K562 (cell line): ENCODE measurements around the gene MARK2. TPM values are rescaled to one million over a fixed set of nuclear protein-coding genes. Genes with fewer than 3 reads are reported as not detected.

Experiments used
- CTCF ChIP-seq, 3 experiments: IDR thresholded peaks in 2 of 3; conservative IDR thresholded peaks in 1 of 3; 2 replicates each; pipeline ENCODE4 v1.5.1; 2011 to 2012; ENCODE audit warnings: low read length in 3 of 3, mild to moderate bottlenecking in 3 of 3, control low read depth in 2 of 3, improper control_type of control experiment in 1 of 3, inconsistent platforms in 1 of 3, low read depth in 1 of 3, mixed read lengths in 1 of 3, moderate library complexity in 1 of 3; ENCODE audit not compliant: insufficient read depth in 2 of 3
- KLF13 ChIP-seq: fragments of 450-650 bp; IDR thresholded peaks from 2 replicates; pipeline ENCODE4 v1.6.1; 2016; ENCODE audit warnings: missing genetic modification characterization, low read depth, mild to moderate bottlenecking, missing compliant biosample characterization, moderate library complexity, borderline replicate concordance
- MNT ChIP-seq, 2 experiments: fragments of 450-650 bp; conservative IDR thresholded peaks; 2 replicates each; pipeline ENCODE4 v1.6.1; 2017; ENCODE audit warnings: mild to moderate bottlenecking in 2 of 2, moderate library complexity in 2 of 2
- ZBTB40 ChIP-seq, 2 experiments: fragments of 450-650 bp in 1 of 2; sonication (generic) in 1 of 2; formaldehyde crosslinking in 1 of 2; IDR thresholded peaks; 2 replicates each; pipeline versions ENCODE4 v1.7.1 to v1.9.0; 2016 to 2022; ENCODE audit warnings: inconsistent platforms in 1 of 2, mild to moderate bottlenecking in 1 of 2, missing genetic modification reagents in 1 of 2
- ZBTB7A ChIP-seq: IDR thresholded peaks from 2 replicates; pipeline ENCODE4 v1.6.1; 2011; ENCODE audit warnings: low read depth, mild to moderate bottlenecking, low read length, moderate library complexity, borderline replicate concordance; ENCODE audit not compliant: control insufficient read depth
- ZNF239 ChIP-seq: fragments of 250-450 bp; sonication (Bioruptor Pico); IDR thresholded peaks from 2 replicates; pipeline ENCODE4 v1.4.0; 2020; ENCODE audit warnings: mild to moderate bottlenecking
- ZNF3 ChIP-seq: fragments of 250-450 bp; sonication (Bioruptor Pico); IDR thresholded peaks from 2 replicates; pipeline ENCODE4 v1.5.0; 2021; ENCODE audit warnings: mild to moderate bottlenecking, moderate library complexity
- ZNF592 ChIP-seq: fragments of 450-650 bp; IDR thresholded peaks from 2 replicates; pipeline ENCODE4 v1.6.1; 2017; ENCODE audit warnings: antibody characterized with exemption, mild to moderate bottlenecking
- ZNF780A ChIP-seq: fragments of 250-450 bp; sonication (Bioruptor Pico); IDR thresholded peaks from 2 replicates; pipeline ENCODE4 v1.5.0; 2021; ENCODE audit warnings: mild to moderate bottlenecking
- polyA plus RNA-seq, 8 experiments: library from polyadenylated mRNA; depleted of rRNA in 4 of 8; stranded (reverse) in 5 of 8; unstranded in 3 of 8; fragments of >200 nt; fragmentation: Nextera tagmentation in 2 of 8; fragmentation: Illumina TruSeq in 1 of 8; extraction: Ambion mirVana in 2 of 8; extraction: Trizol in 1 of 8; gene quantifications; 2 replicates each; pipeline versions ENCODE4 v1.2.1 to v1.2.3, GENCODE V29; 2011 to 2014; ENCODE audit warnings: inconsistent platforms in 1 of 8, missing spikeins in 1 of 8
- total RNA-seq, 7 experiments: library from RNA; depleted of rRNA in 6 of 7; stranded (reverse); fragments of >200 nt in 6 of 7; fragmentation: Illumina TruSeq in 2 of 7; extraction: Trizol in 2 of 7; gene quantifications; 2 replicates each; pipeline versions ENCODE4 v1.2.1 to v1.2.3, GENCODE V29; 2011 to 2021; ENCODE audit warnings: low replicate concordance in 1 of 7

Gene MARK2
- total and polyA plus RNA-seq, 9 of the 15 experiments (the other 6 are each of a cell fraction or from before 2014, with no cell fraction given) = 0.32 to 43.5 (median 15.1) TPM

- no peak for TF ChIP-seq ZNF592
- no peak for TF ChIP-seq ZNF780A
- no peak for TF ChIP-seq MNT (conservative IDR thresholded peaks at IDR 0.05)
- TF ChIP-seq ZBTB7A = no peak
- TF ChIP-seq ZNF239 (CRISPR knock-in tag) = no peak
- TF ChIP-seq ZBTB40 (IDR thresholded peaks at IDR 0.05) = no peak
- TF ChIP-seq ZBTB40 (CRISPR knock-in tag; IDR thresholded peaks at IDR 0.05) = no peak
- no peak for TF ChIP-seq CTCF (IDR thresholded peaks at IDR 0.05 in 2 of 3, conservative IDR thresholded peaks at IDR 0.05 in 1 of 3; ENCODE audit: insufficient read depth in 2 of 3, low read depth in 1 of 3, low read length in 3 of 3)
- no peak for TF ChIP-seq KLF13 (tag)
- no peak for TF ChIP-seq ZNF3 (CRISPR knock-in tag)
Measured at GRCh38 chr11:63867511-63867910, 28.6 kb downstream of the MARK2 start (continued).
